RWPE1 (cell line): ENCODE measurements around the gene CEP170B.

ENCODE experiments used
- CTCF ChIA-PET: fragments of 350-600 bp; sonication (Branson Sonifier 250); formaldehyde crosslinking; extraction: SDS; loops from one replicate; lab custom pipeline; 2021; lab: Yijun Ruan, JAX
- POLR2A ChIA-PET: fragments of 400-600 bp; formaldehyde crosslinking; extraction: SDS; loops from one replicate; lab custom pipeline; 2020; ENCODE audit warnings: antibody characterized with exemption; ENCODE audit not compliant: low non-redundant PET; lab: Yijun Ruan, JAX
- DNase-seq: peaks from one replicate; pipeline ENCODE4 v3.0.0; 2012; ENCODE audit warnings: low spot score
- H3K27ac ChIP-seq: fragments of 450-650 bp; 2 replicates; pipeline ENCODE4 v1.5.1; 2017
- CTCF ChIP-seq: fragments of 450-650 bp; conservative IDR thresholded peaks from 2 replicates; pipeline ENCODE4 v1.5.1; 2017; ENCODE audit warnings: low read depth, mild to moderate bottlenecking

CEP170B gene

GRCh38 chr14:104931304-104931770 is 66.3 kb downstream of the CEP170B start:
- POLR2A ChIA-PET = no interaction called here
- DNase-seq = no peak
- H3K27ac ChIP-seq = 0 out of 2 replicates have a peak overlapping the region, but pooled peaks have one; percentile 9
- no peak for TF ChIP-seq CTCF
- CTCF ChIA-PET = interaction anchor here (1.2 kb wide), 1 partner anchor 114 kb away, joined by 7 read pairs; no protein-coding TSS in a partner anchor

- POLR2A ChIA-PET = no interaction called here
- no peak overlapping the region; the same call in 1 of the 2 replicates for H3K27ac ChIP-seq
- CTCF ChIA-PET = no interaction called here
- DNase-seq = no peak
- no peak for TF ChIP-seq CTCF
Measured at GRCh38 chr14:104931771-104932675, 67.0 kb downstream of the CEP170B start.

GRCh38 chr14:104932676-104933631 is 67.9 kb downstream of the CEP170B start:
- POLR2A ChIA-PET = interaction anchor here (0.6 kb wide), 1 partner anchor 37 kb away, joined by 3 read pairs; no protein-coding TSS in a partner anchor

GRCh38 chr14:104933746-104934733 is 69.0 kb downstream of the CEP170B start:
- TF ChIP-seq CTCF = no peak
- ChIA-PET POLR2A (interaction anchor here (0.6 kb wide), 1 partner anchor 36 kb away, joined by 3 read pairs; no protein-coding TSS in a partner anchor), CTCF (interaction anchor here (0.6 to 0.8 kb wide), 3 partner anchors 39 to 1130 kb away, joined by 3 to 4 read pairs (median 3); no protein-coding TSS in a partner anchor)
- H3K27ac ChIP-seq = peak overlapping the region; percentile 70
- DNase-seq = no peak

More at GRCh38 chr14:104932676-104933631, 67.9 kb downstream of the CEP170B start:
- peak overlapping the region; percentile 63 for H3K27ac ChIP-seq
- peak; percentile 87 for DNase-seq
- TF ChIP-seq CTCF = peak; percentile 65
- CTCF ChIA-PET = no interaction called here

- no peak for DNase-seq
- H3K27ac ChIP-seq = peak overlapping the region; percentile 70
- ChIA-PET POLR2A (no interaction called here), CTCF (interaction anchor here (0.6 to 0.8 kb wide), 2 partner anchors 37 to 1129 kb away, joined by 3 to 4 read pairs; no protein-coding TSS in a partner anchor)
- no peak for TF ChIP-seq CTCF
Measured at GRCh38 chr14:104935026-104935650, 70.1 kb downstream of the CEP170B start.
